Neuronal stem cell (in vitro differentiated cells): ENCODE data around the gene NMNAT3.

Experiments used
- DNase-seq: peaks from one replicate; pipeline ENCODE4 v3.0.0-alpha.2; 2013; ENCODE audit warnings: low spot score
- H2AFZ ChIP-seq: one replicate; pipeline ENCODE4 v1.6.1; 2013; ENCODE audit warnings: mild to moderate bottlenecking, low read length, inconsistent platforms
- H2AK5ac ChIP-seq: 2 replicates; pipeline ENCODE4 v1.6.1; 2013; ENCODE audit warnings: low read depth, mild to moderate bottlenecking, inconsistent platforms, low read length, moderate library complexity, mixed read lengths
- H2BK120ac ChIP-seq: 2 replicates; pipeline ENCODE4 v1.6.1; 2013; ENCODE audit warnings: low read depth, mild to moderate bottlenecking, inconsistent platforms, low read length, moderate library complexity, mixed read lengths
- H2BK12ac ChIP-seq: one replicate; pipeline ENCODE4 v1.6.1; 2013; ENCODE audit warnings: low read length, inconsistent platforms
- H2BK15ac ChIP-seq: 2 replicates; pipeline ENCODE4 v1.6.1; 2013; ENCODE audit warnings: mild to moderate bottlenecking, low read length, inconsistent platforms, mixed read lengths
- H2BK5ac ChIP-seq: one replicate; pipeline ENCODE4 v1.6.1; 2013; ENCODE audit warnings: inconsistent platforms, mild to moderate bottlenecking, low read length, moderate library complexity
- H3K14ac ChIP-seq: one replicate; pipeline ENCODE4 v1.6.1; 2013; ENCODE audit warnings: low read length, inconsistent platforms
- H3K18ac ChIP-seq: 2 replicates; pipeline ENCODE4 v1.6.1; 2013; ENCODE audit warnings: low read length, inconsistent platforms
- H3K23ac ChIP-seq: 2 replicates; pipeline ENCODE4 v1.6.1; 2013; ENCODE audit warnings: low read depth, mild to moderate bottlenecking, mixed read lengths, low read length, inconsistent platforms; ENCODE audit not compliant: poor library complexity
- H3K27ac ChIP-seq: replicated peaks from 3 replicates; pipeline ENCODE4 v1.5.1; 2013; ENCODE audit warnings: low read length, inconsistent platforms
- H3K27me3 ChIP-seq, 3 experiments: 2 replicates each; pipeline ENCODE4 v1.6.1; 2013; ENCODE audit warnings: low read length in 3 of 3, mild to moderate bottlenecking in 2 of 3, inconsistent platforms in 1 of 3, low read depth in 1 of 3, mixed read lengths in 1 of 3, moderate library complexity in 1 of 3; ENCODE audit not compliant: control insufficient read depth in 3 of 3, insufficient read depth in 3 of 3
- H3K36me3 ChIP-seq, 2 donors: replicated peaks in 1 of 2; 2 replicates each; pipeline ENCODE4 v1.6.1; 2013; ENCODE audit warnings: low read length in 2 of 2; ENCODE audit not compliant: control insufficient read depth in 2 of 2, insufficient read depth in 2 of 2
- H3K4ac ChIP-seq: 2 replicates; pipeline ENCODE4 v1.6.1; 2013; ENCODE audit warnings: inconsistent platforms, mild to moderate bottlenecking, low read length, moderate library complexity
- H3K4me1 ChIP-seq, 2 donors: 1 replicate in 1 of 2; 2 replicates in 1 of 2; pipeline ENCODE4 v1.6.1; 2013; ENCODE audit warnings: low read length in 2 of 2, low read depth in 1 of 2; ENCODE audit not compliant: control insufficient read depth in 2 of 2, insufficient read depth in 1 of 2
- H3K4me2 ChIP-seq: one replicate; pipeline ENCODE4 v1.6.1; 2013; ENCODE audit warnings: mild to moderate bottlenecking, low read length, inconsistent platforms; ENCODE audit not compliant: insufficient read depth, poor library complexity, severe bottlenecking
- H3K4me3 ChIP-seq, 2 donors: 2 replicates each; pipeline ENCODE4 v1.5.1; 2013; ENCODE audit warnings: low read length in 2 of 2, mild to moderate bottlenecking in 2 of 2, inconsistent platforms in 1 of 2, moderate library complexity in 1 of 2
- H3K79me1 ChIP-seq: one replicate; pipeline ENCODE4 v1.6.1; 2013; ENCODE audit warnings: low read depth, mild to moderate bottlenecking, inconsistent platforms, low read length, moderate library complexity
- H3K9ac ChIP-seq: one replicate; pipeline ENCODE4 v1.6.1; 2013; ENCODE audit warnings: mild to moderate bottlenecking, low read depth, low read length, inconsistent platforms; ENCODE audit not compliant: poor library complexity
- H3K9me3 ChIP-seq, 2 donors: replicated peaks in 1 of 2; 2 replicates each; pipeline versions ENCODE3 to v1.6.1; 2013; ENCODE audit warnings: low read length in 2 of 2, mild to moderate bottlenecking in 2 of 2, inconsistent platforms in 1 of 2, low read depth in 1 of 2, mixed read lengths in 1 of 2, moderate library complexity in 1 of 2; ENCODE audit not compliant: control insufficient read depth in 2 of 2, insufficient read depth in 1 of 2
- H4K8ac ChIP-seq: one replicate; pipeline ENCODE4 v1.6.1; 2013; ENCODE audit warnings: low read depth, mild to moderate bottlenecking, inconsistent platforms, low read length, moderate library complexity
- H4K91ac ChIP-seq: one replicate; pipeline ENCODE4 v1.6.1; 2013; ENCODE audit warnings: low read length, low read depth, mild to moderate bottlenecking, inconsistent platforms; ENCODE audit not compliant: poor library complexity
- WGBS, 2 donors: extraction: QIAGEN DNeasy Blood & Tissue Kit; methylation state at CpG; one replicate each; pipeline ENCODE4 v1.1.7; 2013; ENCODE audit warnings: missing lambda C conversion rate in 2 of 2, mixed read lengths in 1 of 2; ENCODE audit not compliant: insufficient read length in 2 of 2, insufficient replicate concordance in 1 of 2; ENCODE audit errors: extremely low coverage in 2 of 2; 5-methylcytosine and 5-hydroxymethylcytosine counted together

Gene NMNAT3

GRCh38 chr3:139652561-139652960, 25.2 kb downstream of the NMNAT3 start:
- no peak overlapping the region for H3K4ac ChIP-seq
- H3K27me3 ChIP-seq, result peaks cover 0 to 8% (median 0%) of the 10 kb centered on the region in 3 experiments
- H3K14ac ChIP-seq, result no peak overlapping the region
- H2AFZ ChIP-seq, result no peak overlapping the region
- no peaks in the 10 kb centered on the region for H3K9me3 ChIP-seq
- H3K36me3 ChIP-seq, result no peaks in the 10 kb centered on the region
- no peak overlapping the region for H3K9ac ChIP-seq
- H2BK12ac ChIP-seq, result no peak overlapping the region
- WGBS, 2 donors, result no CpG with 5 or more reads among the region's 3 CpGs
- H4K91ac ChIP-seq, result no peak overlapping the region
- no peak overlapping the region for H2BK120ac ChIP-seq
- H3K4me3 ChIP-seq, result no peak overlapping the region
- H3K4me2 ChIP-seq, result no peak overlapping the region
- no peak overlapping the region for H2BK5ac ChIP-seq
- H3K18ac ChIP-seq, result no peak overlapping the region
- no peak overlapping the region for H3K23ac ChIP-seq
- no peak overlapping the region for H2AK5ac ChIP-seq
- H3K79me1 ChIP-seq, result no peaks in the 10 kb centered on the region
- no peak overlapping the region for H4K8ac ChIP-seq
- peaks cover 0 to 4% of the 10 kb centered on the region in 2 donors for H3K4me1 ChIP-seq
- H3K27ac ChIP-seq, result no peak overlapping the region
- DNase-seq, result no peak
- no peak overlapping the region for H2BK15ac ChIP-seq

GRCh38 chr3:139647866-139648435, 29.8 kb downstream of the NMNAT3 start:
- Histone ChIP-seq H3K14ac (no peak overlapping the region), H3K79me1 (no peaks in the 10 kb centered on the region), H3K27me3 (no peaks in the 10 kb centered on the region), H4K8ac (no peak overlapping the region), H3K23ac (no peak overlapping the region), H3K4me3 (no peak overlapping the region), H3K18ac (no peak overlapping the region), H2BK12ac (no peak overlapping the region), H3K27ac (no peak overlapping the region), H4K91ac (no peak overlapping the region), H3K4me2 (no peak overlapping the region), H3K9ac (no peak overlapping the region), H3K4ac (no peak overlapping the region), H2BK5ac (no peak overlapping the region), H2BK15ac (no peak overlapping the region), H3K4me1 (no peaks in the 10 kb centered on the region), H2BK120ac (no peak overlapping the region), H2AFZ (no peak overlapping the region), H3K36me3 (no peaks in the 10 kb centered on the region), H2AK5ac (no peak overlapping the region), H3K9me3 (no peaks in the 10 kb centered on the region)
- no peak for DNase-seq
- WGBS, 2 donors, result no CpG with 5 or more reads among the region's 3 CpGs

GRCh38 chr3:139646512-139646911, 31.3 kb downstream of the NMNAT3 start:
- no peak overlapping the region for H2AK5ac ChIP-seq
- no peak overlapping the region for H2BK15ac ChIP-seq
- H3K79me1 ChIP-seq, result no peaks in the 10 kb centered on the region
- H3K9ac ChIP-seq, result no peak overlapping the region
- no peaks in the 10 kb centered on the region for H3K36me3 ChIP-seq
- no peak overlapping the region for H3K4me2 ChIP-seq
- H4K8ac ChIP-seq, result no peak overlapping the region
- no peak overlapping the region for H3K27ac ChIP-seq
- no peak overlapping the region for H2BK120ac ChIP-seq
- no peak overlapping the region for H2BK12ac ChIP-seq
- H2AFZ ChIP-seq, result no peak overlapping the region
- H2BK5ac ChIP-seq, result no peak overlapping the region
- H3K4me3 ChIP-seq, result no peak overlapping the region
- H3K14ac ChIP-seq, result no peak overlapping the region
- H4K91ac ChIP-seq, result no peak overlapping the region
- H3K9me3 ChIP-seq, result no peaks in the 10 kb centered on the region
- H3K4ac ChIP-seq, result no peak overlapping the region
- no peaks in the 10 kb centered on the region for H3K4me1 ChIP-seq
- H3K27me3 ChIP-seq, result no peaks in the 10 kb centered on the region
- no CpG with 5 or more reads among the region's 4 CpGs for WGBS, 2 donors
- DNase-seq, result no peak
- H3K18ac ChIP-seq, result no peak overlapping the region
- no peak overlapping the region for H3K23ac ChIP-seq

GRCh38 chr3:139642996-139643395, 34.8 kb downstream of the NMNAT3 start:
- no peak overlapping the region for H4K8ac ChIP-seq

More at GRCh38 chr3:139642996-139643395, 34.8 kb downstream of the NMNAT3 start:
- Histone ChIP-seq H2BK120ac (no peak overlapping the region), H3K79me1 (no peaks in the 10 kb centered on the region), H2BK5ac (no peak overlapping the region), H2BK12ac (no peak overlapping the region), H2AFZ (no peak overlapping the region), H3K14ac (no peak overlapping the region), H3K18ac (no peak overlapping the region), H3K27ac (no peak overlapping the region), H3K4ac (no peak overlapping the region), H3K4me2 (no peak overlapping the region), H4K91ac (no peak overlapping the region), H3K23ac (no peak overlapping the region), H3K4me3 (no peak overlapping the region), H2BK15ac (no peak overlapping the region), H3K9me3 (no peaks in the 10 kb centered on the region), H3K4me1 (no peaks in the 10 kb centered on the region), H3K9ac (no peak overlapping the region), H3K27me3 (no peaks in the 10 kb centered on the region), H2AK5ac (no peak overlapping the region), H3K36me3 (no peaks in the 10 kb centered on the region)
- WGBS, 2 donors, result no CpG with 5 or more reads among the region's 2 CpGs
- DNase-seq, result no peak
